ENCODE measurements around the gene ANAPC2. TPM values are rescaled to one million over a fixed set of nuclear protein-coding genes. Genes with fewer than 3 reads are reported as not detected.
A peak's percentile ranks its signal among the peaks of the same experiment; 100 is the strongest.
"Not testable (repeated sequence)": the region's sequence is repeated elsewhere in the genome, so short reads cannot be mapped to it uniquely, and the experiment has no call there.

The ANAPC2 gene
- total RNA-seq, 1 donor from 2014 or later: 15.1 TPM

DNA sequence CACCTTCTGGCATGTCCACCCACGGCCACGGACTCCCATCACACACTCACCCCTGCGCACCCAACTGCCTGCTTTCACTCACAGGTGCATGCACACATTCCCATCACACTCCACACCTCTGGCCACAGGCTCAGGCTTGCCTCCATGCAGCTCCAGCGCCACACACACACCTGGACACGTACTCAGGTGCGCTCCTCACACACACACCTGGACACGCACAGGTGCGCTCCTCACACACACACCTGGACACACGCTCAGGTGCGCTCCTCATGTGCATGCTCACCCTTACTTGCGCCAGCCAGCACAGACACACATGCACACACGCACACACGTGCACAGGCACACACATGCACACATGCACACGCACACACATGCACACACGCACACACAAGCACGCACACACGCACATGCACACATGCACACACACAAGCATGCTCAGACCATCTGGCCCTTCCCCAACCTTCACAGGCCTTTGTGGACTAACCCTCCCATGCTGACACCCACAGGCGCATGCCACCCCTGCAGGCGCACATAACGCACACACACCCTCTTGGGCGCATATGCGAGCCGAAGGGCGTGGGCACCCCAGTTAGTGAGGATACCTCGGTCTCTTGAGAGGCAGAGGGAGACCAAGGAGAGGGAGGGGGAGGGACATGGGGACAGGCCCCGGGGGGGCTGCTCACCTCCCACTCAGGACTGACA is 41.1 kb downstream of the ANAPC2 start:
- no peak for DNase-seq (ENCODE audit: low read depth in 2 of 2)

- no peak for DNase-seq (ENCODE audit: low read depth in 2 of 2)
These were observed 41.8 kb downstream of the ANAPC2 start for GRCh38 chr9:137146527-137146918.

DNA sequence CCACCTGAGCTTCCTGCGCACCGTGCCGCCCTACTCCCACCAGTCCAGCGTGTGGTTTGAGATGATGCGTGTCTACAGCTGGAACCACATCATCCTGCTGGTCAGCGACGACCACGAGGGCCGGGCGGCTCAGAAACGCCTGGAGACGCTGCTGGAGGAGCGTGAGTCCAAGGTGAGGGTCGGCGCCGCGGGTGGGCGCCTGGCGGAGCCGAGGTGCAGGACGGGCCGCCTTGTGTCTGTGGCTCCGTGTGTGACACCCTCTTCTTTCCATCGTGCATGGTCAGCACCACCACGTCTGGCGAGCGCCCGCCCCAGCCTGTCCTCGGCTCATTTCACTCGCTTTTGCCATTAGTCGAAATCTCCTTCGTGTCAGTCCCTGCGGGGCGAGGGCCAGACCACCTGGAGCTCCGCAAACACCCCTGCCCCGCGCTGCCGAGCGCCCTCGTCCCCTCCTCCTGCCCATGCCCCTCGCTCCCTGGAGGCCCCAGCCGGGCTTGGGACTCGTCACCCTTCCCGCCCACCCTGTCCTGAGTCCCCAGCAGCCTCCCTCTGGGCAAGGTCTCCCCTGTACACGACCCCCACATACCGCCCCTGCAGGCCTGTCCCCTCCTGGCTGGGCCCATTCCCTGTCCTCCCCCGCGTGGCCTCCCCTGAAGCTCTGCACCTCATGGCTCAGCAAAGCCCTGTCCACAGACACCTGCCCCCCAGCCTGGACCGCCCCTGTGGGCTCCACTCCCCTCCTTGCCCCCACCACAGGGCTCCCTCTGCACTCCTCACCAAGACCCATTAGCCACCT is 42.4 kb downstream of the ANAPC2 start:
- no peak for DNase-seq (ENCODE audit: low read depth in 2 of 2)

GRCh38 chr9:137143459-137143858 is 44.9 kb downstream of the ANAPC2 start:
- no peak for DNase-seq (ENCODE audit: low read depth in 2 of 2)

DNA sequence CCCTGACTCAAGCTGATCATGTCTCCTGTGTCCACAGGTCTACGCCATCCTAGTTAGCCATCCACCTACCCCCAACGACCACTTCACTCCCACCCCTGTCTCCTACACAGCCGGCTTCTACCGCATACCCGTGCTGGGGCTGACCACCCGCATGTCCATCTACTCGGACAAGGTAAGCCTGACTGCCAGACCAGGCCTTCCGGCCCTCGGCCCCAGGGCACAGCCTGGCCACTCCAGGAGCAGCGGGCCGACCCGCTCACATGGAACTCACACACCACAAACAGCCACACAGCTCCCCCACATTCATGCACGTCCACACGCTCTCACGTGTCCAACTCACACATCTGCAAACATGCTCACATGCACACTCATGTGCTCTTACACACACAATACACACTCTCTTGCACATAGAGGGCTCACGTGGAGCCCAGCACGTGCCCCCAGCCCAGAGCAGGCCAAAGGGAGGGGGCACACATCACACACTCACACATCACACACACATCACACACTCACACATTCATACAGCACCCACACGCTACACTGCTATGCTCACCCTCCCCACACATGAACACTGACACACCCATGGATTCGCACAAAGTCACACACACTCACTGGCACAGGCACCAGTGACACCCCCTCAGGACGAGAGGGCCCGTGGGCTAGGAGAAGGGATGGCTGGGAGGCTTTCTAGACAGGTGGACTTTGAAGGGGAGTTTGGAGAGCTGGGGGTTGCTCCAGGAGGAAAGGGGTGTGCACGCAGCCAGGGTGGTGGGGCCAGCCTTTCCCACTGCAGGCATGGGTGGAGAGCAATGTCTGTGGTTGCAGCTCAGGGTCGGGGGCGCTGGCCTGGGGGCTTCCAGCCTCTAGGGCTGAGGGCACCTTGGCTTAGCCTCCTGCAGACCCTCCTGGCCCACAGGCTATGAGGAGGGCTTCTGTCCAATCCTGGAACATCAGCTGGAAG is 46.1 kb downstream of the ANAPC2 start:
- DNase-seq (ENCODE audit: low read depth in 2 of 2): no peak

- no peak for DNase-seq (ENCODE audit: low read depth in 2 of 2)
These were observed 47.1 kb downstream of the ANAPC2 start for GRCh38 chr9:137141050-137141810.

DNA sequence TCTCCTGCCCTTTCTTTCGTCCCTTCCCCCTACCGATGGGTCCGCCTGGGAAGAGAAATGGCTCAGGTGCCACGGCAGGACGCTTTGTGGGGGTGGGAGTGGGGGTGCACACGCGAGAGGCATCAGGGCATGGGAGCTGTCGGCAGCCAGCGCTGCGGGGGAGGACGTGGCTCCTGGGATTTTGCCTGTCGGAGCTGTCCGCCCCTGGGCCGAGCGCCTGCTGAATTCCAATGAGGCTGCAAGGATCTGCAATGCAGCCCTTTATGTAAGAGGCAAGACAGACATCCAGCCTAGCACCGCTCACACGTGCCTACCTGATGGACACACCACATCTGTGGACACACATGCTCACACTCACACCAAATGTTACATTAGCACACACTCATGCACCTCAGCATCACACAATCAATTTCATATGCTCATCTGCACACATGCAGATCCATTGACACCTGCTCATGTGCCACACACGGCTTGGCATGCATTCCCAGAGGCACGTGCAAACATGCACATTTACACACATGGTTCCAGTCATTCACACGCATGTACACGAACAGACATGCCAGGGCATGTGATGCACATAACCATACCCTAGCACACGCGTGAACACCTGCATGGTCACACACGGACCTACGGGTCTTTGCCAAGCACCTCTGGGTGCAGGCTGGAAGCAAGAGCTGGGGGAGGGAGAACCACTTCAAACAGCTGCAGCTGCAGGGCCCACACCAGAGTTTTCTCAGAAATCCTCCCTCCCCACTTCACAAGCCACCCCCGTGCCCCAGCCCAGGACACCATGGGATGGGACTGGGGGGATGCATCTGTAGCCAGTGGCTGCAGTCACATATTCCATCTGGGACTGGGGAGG is 48.0 kb downstream of the ANAPC2 start:
- DNase-seq (ENCODE audit: low read depth in 2 of 2): no peak

DNA sequence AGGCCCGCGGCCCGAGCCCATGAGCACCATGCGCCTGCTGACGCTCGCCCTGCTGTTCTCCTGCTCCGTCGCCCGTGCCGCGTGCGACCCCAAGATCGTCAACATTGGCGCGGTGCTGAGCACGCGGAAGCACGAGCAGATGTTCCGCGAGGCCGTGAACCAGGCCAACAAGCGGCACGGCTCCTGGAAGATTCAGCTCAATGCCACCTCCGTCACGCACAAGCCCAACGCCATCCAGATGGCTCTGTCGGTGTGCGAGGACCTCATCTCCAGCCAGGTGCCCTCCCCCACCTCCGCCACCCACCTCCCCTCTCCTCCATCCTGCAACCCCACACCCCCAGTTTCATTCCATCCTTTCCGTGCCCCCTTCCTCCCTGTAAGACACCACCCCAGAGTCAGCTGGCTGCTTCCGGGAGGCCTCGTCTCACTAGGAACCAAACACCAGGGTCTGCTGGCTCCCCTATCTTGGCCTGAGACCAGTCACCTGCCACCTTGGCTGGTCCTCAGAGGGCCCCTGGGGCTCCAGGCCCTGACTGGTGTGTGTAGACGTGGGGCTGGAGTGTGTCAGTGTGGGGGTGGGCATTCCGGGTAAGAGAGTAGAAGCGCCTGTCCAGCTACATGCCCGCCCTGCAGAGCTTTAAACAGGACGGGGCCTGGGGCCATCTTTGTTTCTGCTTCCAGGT is 48.8 kb downstream of the ANAPC2 start:
- no peak for DNase-seq (ENCODE audit: low read depth in 2 of 2)

DNA sequence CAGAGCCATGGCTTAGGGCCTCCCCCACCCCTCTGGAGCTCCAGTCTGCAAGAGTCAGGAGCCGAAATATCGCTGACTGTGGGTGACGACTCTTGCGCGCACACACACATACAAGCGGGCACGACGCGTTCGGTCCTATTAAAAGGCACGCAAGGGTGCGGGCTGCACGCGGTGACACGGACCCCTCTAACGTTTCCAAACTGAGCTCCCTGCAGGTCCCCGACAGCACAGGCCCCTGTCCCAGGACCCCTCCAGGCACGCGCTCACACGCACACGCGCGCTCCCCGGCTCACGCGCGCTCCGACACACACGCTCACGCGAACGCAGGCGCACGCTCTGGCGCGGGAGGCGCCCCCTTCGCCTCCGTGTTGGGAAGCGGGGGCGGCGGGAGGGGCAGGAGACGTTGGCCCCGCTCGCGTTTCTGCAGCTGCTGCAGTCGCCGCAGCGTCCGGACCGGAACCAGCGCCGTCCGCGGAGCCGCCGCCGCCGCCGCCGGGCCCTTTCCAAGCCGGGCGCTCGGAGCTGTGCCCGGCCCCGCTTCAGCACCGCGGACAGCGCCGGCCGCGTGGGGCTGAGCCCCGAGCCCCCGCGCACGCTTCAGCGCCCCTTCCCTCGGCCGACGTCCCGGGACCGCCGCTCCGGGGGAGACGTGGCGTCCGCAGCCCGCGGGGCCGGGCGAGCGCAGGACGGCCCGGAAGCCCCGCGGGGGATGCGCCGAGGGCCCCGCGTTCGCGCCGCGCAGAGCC is 49.5 kb downstream of the ANAPC2 start, which contains the start of gene GRIN1:
Gene GRIN1, plus strand, starts transcription at position 433 of the 746 bp plus-strand sequence. CDS start 333 bp downstream, outside the sequence.
- peak in 1 of 2 donors; percentile 55 for DNase-seq (ENCODE audit: low read depth in 2 of 2)

GRCh38 chr9:137138058-137138721 is 50.2 kb downstream of the ANAPC2 start:
- DNase-seq (ENCODE audit: low read depth in 2 of 2): no peak

- DNase-seq (ENCODE audit: low read depth in 2 of 2): no peak
These were observed 51.3 kb downstream of the ANAPC2 start for GRCh38 chr9:137136881-137137607.

- no peak for DNase-seq (ENCODE audit: low read depth in 2 of 2)
These were observed 52.0 kb downstream of the ANAPC2 start for GRCh38 chr9:137136261-137136880.

GRCh38 chr9:137135154-137135553 is 53.2 kb downstream of the ANAPC2 start:
- not testable (repeated sequence) for DNase-seq (ENCODE audit: low read depth in 2 of 2)

GRCh38 chr9:137134191-137134590 is 54.2 kb downstream of the ANAPC2 start:
- no peak for DNase-seq (ENCODE audit: low read depth in 2 of 2)

- no peak for DNase-seq (ENCODE audit: low read depth in 2 of 2)
These were observed 58.1 kb downstream of the ANAPC2 start for GRCh38 chr9:137130176-137130755.

DNA sequence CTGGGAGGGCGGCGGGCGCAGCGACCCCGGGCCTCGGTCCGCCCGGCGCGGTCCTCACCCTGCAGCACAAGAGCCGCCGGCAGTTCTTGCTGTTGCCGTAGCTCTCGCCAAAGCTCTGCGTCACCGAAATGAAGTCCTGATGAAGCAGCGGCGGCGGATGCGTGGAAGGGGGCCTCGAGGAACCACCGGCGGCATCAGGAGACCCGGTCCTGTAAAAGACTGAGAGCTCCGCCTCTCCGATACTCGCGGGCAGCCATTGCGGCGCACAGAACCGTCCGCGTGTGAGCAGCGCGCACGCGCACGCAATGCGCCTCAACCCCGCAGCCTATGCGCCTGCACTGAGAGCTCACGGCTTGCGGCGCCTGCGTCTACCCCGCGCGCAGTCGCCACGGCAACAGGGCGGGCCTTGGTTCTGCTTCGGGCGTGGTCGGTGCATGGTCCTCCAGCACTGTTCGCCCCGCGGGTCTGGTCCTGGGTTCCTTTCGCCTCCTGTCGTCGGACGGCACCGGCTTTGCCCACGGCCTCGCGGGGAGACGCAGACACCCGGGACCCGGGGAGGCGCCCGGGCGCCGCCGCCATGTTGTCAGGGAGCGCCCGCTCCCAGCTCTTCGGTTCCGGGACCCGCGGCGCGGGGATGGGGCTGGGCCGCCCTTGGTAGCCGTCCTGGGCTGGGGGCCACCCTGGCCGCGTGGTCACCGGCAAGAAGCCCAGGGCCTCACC is 58.7 kb downstream of the ANAPC2 start:
- DNase-seq (ENCODE audit: low read depth in 2 of 2): peak; percentile 86 to 95
